HCT116 (cell line): ENCODE results near the gene SH3D19.

ENCODE experiments used
- CEBPB ChIP-seq: IDR thresholded peaks from 2 replicates; pipeline ENCODE4 v1.6.1; 2012; ENCODE audit warnings: low read depth
- EGR1 ChIP-seq: IDR thresholded peaks from 2 replicates; pipeline ENCODE4 v1.6.1; 2012; ENCODE audit warnings: low read depth
- EZH2phosphoT487 ChIP-seq: fragments of 200-600 bp; IDR thresholded peaks from 2 replicates; pipeline ENCODE4 v1.6.1; 2018; ENCODE audit warnings: antibody characterized with exemption, borderline replicate concordance
- FOSL1 ChIP-seq: IDR thresholded peaks from 2 replicates; pipeline ENCODE4 v1.6.1; 2012; ENCODE audit warnings: low read depth
- JUND ChIP-seq: IDR thresholded peaks from 2 replicates; pipeline ENCODE4 v1.6.1; 2012
- POLR2A ChIP-seq: IDR thresholded peaks from 2 replicates; pipeline ENCODE4 v1.7.0; 2011; ENCODE audit warnings: borderline replicate concordance; ENCODE audit not compliant: insufficient read depth, insufficient read length; ENCODE audit errors: extremely low read depth
- POLR2AphosphoS5 ChIP-seq: IDR thresholded peaks from 2 replicates; pipeline ENCODE4 v1.6.1; 2011; ENCODE audit warnings: mild to moderate bottlenecking, low read depth, low read length, moderate library complexity
- SRF ChIP-seq: IDR thresholded peaks from 2 replicates; pipeline ENCODE4 v1.6.1; 2012; ENCODE audit warnings: low read depth
- TF ChIP-seq, protein P1 (sequence below): IDR thresholded peaks from 2 replicates; pipeline ENCODE4 v1.6.1; 2012
- TF ChIP-seq, protein P2 (sequence below), 3 experiments: fragments of 200-600 bp in 1 of 3; sonication (generic) in 1 of 3; IDR thresholded peaks in 2 of 3; conservative IDR thresholded peaks in 1 of 3; 2 replicates each; pipeline ENCODE4 v1.5.1; 2012 to 2017; ENCODE audit warnings: low read depth in 2 of 3, low read length in 2 of 3, antibody characterized with exemption in 1 of 3, borderline replicate concordance in 1 of 3, control low read depth in 1 of 3, mild to moderate bottlenecking in 1 of 3, mixed read lengths in 1 of 3, mixed run types in 1 of 3, moderate library complexity in 1 of 3; ENCODE audit not compliant: insufficient read depth in 1 of 3
- TF ChIP-seq, protein P3 (sequence below): IDR thresholded peaks from 2 replicates; pipeline ENCODE4 v1.6.1; 2012; ENCODE audit warnings: low read depth

DNA sequence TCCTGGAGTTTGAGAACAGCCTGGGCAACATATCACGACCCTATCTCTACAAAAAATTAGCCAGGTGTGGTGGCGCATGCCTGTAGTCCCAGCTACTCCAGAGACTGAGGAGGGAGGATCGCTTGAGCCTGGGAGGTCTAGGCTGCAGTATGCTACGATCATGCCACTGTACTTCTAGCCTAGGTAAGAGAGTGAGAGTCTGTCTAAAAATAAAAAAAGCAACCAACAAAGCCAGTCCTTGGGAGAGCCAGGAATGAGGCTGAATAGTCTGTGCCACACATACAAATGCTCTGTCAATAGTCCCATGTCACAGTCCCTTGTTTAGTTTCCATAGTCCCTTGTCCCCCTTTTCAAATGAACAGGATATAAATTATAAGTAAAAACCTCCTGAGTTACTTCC is 67.7 kb downstream of the SH3D19 start:
- TF ChIP-seq EGR1 (no peak), POLR2A (no peak), CEBPB (no peak), EZH2phosphoT487 (no peak), FOSL1 (no peak), POLR2AphosphoS5 (no peak), JUND (no peak), SRF (no peak)
- TF ChIP-seq, protein P1, sequence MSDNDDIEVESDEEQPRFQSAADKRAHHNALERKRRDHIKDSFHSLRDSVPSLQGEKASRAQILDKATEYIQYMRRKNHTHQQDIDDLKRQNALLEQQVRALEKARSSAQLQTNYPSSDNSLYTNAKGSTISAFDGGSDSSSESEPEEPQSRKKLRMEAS: no peak
- TF ChIP-seq, protein P2, sequence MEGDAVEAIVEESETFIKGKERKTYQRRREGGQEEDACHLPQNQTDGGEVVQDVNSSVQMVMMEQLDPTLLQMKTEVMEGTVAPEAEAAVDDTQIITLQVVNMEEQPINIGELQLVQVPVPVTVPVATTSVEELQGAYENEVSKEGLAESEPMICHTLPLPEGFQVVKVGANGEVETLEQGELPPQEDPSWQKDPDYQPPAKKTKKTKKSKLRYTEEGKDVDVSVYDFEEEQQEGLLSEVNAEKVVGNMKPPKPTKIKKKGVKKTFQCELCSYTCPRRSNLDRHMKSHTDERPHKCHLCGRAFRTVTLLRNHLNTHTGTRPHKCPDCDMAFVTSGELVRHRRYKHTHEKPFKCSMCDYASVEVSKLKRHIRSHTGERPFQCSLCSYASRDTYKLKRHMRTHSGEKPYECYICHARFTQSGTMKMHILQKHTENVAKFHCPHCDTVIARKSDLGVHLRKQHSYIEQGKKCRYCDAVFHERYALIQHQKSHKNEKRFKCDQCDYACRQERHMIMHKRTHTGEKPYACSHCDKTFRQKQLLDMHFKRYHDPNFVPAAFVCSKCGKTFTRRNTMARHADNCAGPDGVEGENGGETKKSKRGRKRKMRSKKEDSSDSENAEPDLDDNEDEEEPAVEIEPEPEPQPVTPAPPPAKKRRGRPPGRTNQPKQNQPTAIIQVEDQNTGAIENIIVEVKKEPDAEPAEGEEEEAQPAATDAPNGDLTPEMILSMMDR (IDR thresholded peaks at IDR 0.05 in 2 of 3, conservative IDR thresholded peaks at IDR 0.05 in 1 of 3; ENCODE audit: borderline replicate concordance in 1 of 3, insufficient read depth in 1 of 3, low read depth in 2 of 3, low read length in 2 of 3): no peak
- TF ChIP-seq, protein P3, sequence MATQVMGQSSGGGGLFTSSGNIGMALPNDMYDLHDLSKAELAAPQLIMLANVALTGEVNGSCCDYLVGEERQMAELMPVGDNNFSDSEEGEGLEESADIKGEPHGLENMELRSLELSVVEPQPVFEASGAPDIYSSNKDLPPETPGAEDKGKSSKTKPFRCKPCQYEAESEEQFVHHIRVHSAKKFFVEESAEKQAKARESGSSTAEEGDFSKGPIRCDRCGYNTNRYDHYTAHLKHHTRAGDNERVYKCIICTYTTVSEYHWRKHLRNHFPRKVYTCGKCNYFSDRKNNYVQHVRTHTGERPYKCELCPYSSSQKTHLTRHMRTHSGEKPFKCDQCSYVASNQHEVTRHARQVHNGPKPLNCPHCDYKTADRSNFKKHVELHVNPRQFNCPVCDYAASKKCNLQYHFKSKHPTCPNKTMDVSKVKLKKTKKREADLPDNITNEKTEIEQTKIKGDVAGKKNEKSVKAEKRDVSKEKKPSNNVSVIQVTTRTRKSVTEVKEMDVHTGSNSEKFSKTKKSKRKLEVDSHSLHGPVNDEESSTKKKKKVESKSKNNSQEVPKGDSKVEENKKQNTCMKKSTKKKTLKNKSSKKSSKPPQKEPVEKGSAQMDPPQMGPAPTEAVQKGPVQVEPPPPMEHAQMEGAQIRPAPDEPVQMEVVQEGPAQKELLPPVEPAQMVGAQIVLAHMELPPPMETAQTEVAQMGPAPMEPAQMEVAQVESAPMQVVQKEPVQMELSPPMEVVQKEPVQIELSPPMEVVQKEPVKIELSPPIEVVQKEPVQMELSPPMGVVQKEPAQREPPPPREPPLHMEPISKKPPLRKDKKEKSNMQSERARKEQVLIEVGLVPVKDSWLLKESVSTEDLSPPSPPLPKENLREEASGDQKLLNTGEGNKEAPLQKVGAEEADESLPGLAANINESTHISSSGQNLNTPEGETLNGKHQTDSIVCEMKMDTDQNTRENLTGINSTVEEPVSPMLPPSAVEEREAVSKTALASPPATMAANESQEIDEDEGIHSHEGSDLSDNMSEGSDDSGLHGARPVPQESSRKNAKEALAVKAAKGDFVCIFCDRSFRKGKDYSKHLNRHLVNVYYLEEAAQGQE: no peak
